SH-SY5Y (cell line): Measurements from ENCODE around the gene SYT12.

Experiments
- GATA2 ChIP-seq: IDR thresholded peaks from 2 replicates; pipeline ENCODE4 v1.6.1; 2011; ENCODE audit warnings: mild to moderate bottlenecking, low read depth, low read length
- GATA3 ChIP-seq: IDR thresholded peaks from 2 replicates; pipeline ENCODE4 v1.6.1; 2011; ENCODE audit warnings: low read depth, mild to moderate bottlenecking, low read length, moderate library complexity

SYT12 gene

GRCh38 chr11:67053896-67054329, 31.0 kb downstream of the SYT12 start:
- TF ChIP-seq GATA3, result no peak
- TF ChIP-seq GATA2, result no peak

- TF ChIP-seq GATA2, result no peak
- no peak for TF ChIP-seq GATA3
Measured at GRCh38 chr11:67054346-67054835, 31.5 kb downstream of the SYT12 start.

- TF ChIP-seq GATA2, result no peak
- TF ChIP-seq GATA3, result no peak
Measured at GRCh38 chr11:67054836-67055523, 32.0 kb downstream of the SYT12 start.

GRCh38 chr11:67055812-67056211, 32.9 kb downstream of the SYT12 start:
- no peak for TF ChIP-seq GATA3
- TF ChIP-seq GATA2, result no peak

GRCh38 chr11:67056267-67057204, 33.6 kb downstream of the SYT12 start, which contains the start of gene RHOD:
TSS of gene RHOD (plus strand) at chr11:67056847. CDS start at chr11:67056903, 56 bp downstream.
- TF ChIP-seq GATA2, result no peak
- TF ChIP-seq GATA3, result no peak

- no peak for TF ChIP-seq GATA3
- TF ChIP-seq GATA2, result no peak
Measured at GRCh38 chr11:67057205-67057672, 34.3 kb downstream of the SYT12 start.

GRCh38 chr11:67058506-67058905, 35.6 kb downstream of the SYT12 start:
- TF ChIP-seq GATA2 (no peak), GATA3 (no peak)

- TF ChIP-seq GATA3, result no peak
- no peak for TF ChIP-seq GATA2
Measured at GRCh38 chr11:67059671-67060070, 36.7 kb downstream of the SYT12 start.

GRCh38 chr11:67060111-67060522, 37.2 kb downstream of the SYT12 start:
- TF ChIP-seq GATA3 (no peak), GATA2 (no peak)

- TF ChIP-seq GATA2 (no peak), GATA3 (no peak)
Measured at GRCh38 chr11:67062526-67063373, 39.8 kb downstream of the SYT12 start.

- no peak for TF ChIP-seq GATA3
- no peak for TF ChIP-seq GATA2
Measured at GRCh38 chr11:67066333-67066709, 43.4 kb downstream of the SYT12 start.

GRCh38 chr11:67071420-67072284, 48.7 kb downstream of the SYT12 start:
- TF ChIP-seq GATA2, result no peak
- TF ChIP-seq GATA3, result no peak

GRCh38 chr11:67072295-67072694, 49.4 kb downstream of the SYT12 start:
- TF ChIP-seq GATA2 (no peak), GATA3 (no peak)

GRCh38 chr11:67073908-67074307, 51.0 kb downstream of the SYT12 start:
- TF ChIP-seq GATA3 (no peak), GATA2 (no peak)
